Astrocyte of the spinal cord (primary cell): Measurements from ENCODE around the gene SLIT1.
A peak's percentile ranks its signal among the peaks of the same experiment; 100 is the strongest.

ENCODE experiments used
- DNase-seq: peaks from one replicate; pipeline ENCODE4 v3.0.0; 2011; ENCODE audit warnings: low read depth, low spot score
- H3K4me3 ChIP-seq: 2 replicates; pipeline ENCODE4 v1.5.1; 2011; ENCODE audit warnings: low read depth, mild to moderate bottlenecking, low read length, moderate library complexity
- in situ Hi-C: cut with HindIII; loops from 2 replicates; pipeline ENCODE4 v1.10.0; 2017; ENCODE audit warnings: low sequenced_read_pairs
- TF ChIP-seq, protein P1 (sequence below): IDR thresholded peaks from 2 replicates; pipeline ENCODE4 v1.5.1; 2012; ENCODE audit warnings: low read depth, mild to moderate bottlenecking, low read length, inconsistent platforms

SLIT1 gene

DNA sequence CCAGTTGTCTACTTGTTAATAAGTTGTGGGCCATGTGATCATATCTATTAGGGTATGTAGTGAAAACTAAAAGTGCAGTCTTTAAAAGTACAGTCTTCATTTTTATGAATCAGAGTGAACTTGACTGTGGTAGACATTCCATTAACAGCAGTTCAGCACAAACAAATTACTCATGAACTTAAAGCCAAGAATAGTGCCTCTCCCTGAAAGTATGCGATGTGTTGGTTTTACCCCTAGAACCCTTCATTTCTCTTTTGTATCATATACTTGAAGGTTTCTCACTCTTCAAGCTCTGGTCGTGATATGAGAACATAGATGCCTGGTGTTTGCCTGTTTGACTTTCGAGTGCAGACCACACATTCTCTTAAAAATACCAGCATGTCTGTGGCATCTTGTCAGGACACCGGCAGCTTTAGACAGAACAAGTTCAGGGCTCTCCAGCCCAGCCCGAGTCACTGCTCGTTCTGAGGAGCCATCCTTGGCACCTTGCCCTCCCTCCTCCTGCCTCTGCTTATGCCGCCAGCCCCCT, 194.4 kb downstream of the SLIT1 start:
- TF ChIP-seq, protein P1, sequence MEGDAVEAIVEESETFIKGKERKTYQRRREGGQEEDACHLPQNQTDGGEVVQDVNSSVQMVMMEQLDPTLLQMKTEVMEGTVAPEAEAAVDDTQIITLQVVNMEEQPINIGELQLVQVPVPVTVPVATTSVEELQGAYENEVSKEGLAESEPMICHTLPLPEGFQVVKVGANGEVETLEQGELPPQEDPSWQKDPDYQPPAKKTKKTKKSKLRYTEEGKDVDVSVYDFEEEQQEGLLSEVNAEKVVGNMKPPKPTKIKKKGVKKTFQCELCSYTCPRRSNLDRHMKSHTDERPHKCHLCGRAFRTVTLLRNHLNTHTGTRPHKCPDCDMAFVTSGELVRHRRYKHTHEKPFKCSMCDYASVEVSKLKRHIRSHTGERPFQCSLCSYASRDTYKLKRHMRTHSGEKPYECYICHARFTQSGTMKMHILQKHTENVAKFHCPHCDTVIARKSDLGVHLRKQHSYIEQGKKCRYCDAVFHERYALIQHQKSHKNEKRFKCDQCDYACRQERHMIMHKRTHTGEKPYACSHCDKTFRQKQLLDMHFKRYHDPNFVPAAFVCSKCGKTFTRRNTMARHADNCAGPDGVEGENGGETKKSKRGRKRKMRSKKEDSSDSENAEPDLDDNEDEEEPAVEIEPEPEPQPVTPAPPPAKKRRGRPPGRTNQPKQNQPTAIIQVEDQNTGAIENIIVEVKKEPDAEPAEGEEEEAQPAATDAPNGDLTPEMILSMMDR: no peak
- no peak overlapping the region for H3K4me3 ChIP-seq
- in situ Hi-C loops: no loop called here
- peak; percentile 85 for DNase-seq

DNA sequence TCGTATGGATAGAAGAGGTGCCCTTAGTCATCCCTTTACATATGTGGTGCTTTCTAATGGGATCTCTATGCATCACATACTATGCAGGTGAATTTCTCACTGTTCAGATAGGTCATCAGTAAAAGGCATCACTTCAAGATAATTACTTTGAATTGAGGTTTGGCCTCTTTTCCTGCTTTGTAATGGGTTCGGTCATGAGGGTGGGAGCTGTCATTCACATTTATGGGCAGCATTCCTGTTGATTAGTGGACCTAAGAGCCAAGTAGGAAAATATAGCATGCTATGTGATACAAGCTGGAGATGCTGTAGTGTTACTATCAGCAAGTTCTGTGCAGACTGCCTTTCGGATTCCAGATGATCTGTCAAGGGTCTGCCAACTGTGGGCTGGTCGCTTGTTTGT, 197.3 kb downstream of the SLIT1 start:
- no peak overlapping the region for H3K4me3 ChIP-seq
- no peak for DNase-seq
- in situ Hi-C loops: no loop called here
- TF ChIP-seq, protein P1: no peak

DNA sequence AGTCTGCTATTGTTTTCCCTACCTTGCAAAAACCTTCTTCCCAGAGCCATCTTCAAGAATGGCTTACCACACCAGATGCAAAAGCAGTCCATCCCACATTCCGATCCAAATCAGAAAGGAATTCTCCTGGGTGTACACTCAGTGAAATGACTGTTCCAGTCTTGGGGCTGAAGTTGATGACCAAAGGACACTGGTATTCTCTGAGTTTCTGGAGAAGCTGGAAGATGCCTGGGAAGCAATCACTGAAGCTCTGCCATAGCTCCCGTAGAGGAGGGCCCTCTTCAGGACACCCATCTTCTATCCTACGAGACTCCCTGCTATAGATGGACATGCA, 197.9 kb downstream of the SLIT1 start:
- no peak for DNase-seq
- in situ Hi-C loops: no loop called here
- TF ChIP-seq, protein P1: no peak
- no peak overlapping the region for H3K4me3 ChIP-seq

DNA sequence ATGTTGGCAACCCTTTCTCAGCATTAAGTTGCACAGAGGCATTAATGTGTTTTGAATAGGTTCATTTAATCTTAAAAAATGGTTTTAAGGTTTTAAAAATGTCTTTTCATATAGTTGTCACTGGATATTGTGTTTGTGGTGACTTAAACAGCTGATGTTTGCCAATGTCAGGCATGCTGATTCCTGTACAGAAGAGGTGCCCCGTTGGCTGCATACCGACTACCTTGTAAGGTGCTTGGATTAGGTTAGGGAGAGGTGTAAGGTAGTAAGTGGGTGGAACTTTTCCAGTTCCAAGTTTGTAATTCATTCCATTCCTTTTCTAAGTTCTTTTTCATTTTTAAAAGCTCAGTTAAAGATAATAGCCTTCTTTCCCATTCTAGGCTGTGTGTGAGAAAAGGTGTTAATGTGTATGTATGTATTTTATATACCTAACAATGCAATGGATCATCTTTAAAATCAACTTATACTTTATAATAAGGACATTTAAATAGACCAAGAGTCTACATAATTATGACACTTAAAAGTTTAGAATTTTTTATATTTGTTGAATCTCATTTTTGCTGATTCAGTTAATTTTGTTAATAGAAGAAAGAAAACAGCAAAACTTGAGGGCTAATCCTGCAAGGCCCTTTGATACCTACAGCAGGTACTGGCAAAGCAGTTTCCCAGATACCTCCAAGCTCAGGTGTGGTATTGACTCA, 198.5 kb downstream of the SLIT1 start:
- H3K4me3 ChIP-seq: no peak overlapping the region
- DNase-seq: no peak
- in situ Hi-C loops: no loop called here
- TF ChIP-seq, protein P1: no peak

DNA sequence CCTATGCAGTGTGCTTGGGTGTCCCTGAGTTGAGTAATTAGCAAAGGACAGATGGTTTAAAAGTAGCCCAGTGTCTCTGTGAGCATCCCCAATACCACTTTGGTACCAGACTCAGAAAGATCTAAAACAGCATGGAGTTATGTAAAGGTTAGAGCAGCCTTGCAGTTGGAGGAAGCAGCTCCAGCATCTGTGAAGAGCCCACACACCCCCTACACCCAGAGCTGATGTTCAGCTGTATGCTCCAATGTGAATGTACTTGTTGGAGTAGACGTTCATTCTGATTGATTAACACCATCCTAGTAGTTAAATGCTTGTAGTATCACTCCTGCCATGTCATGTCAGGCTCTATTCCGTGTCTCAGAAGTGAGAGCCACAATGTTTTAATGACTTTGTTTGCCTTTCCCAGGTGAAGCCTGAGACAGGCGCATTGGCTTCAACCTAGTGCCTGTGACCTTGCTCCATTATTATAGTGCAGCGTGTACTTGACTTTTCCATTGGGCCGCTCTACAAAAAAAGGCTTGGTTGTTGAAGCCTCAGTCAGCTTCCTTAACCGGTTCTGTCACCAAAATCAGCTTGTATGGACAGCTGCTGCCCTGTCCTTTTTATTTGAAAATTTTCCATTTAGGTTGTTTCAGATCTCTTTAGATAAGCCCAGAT, 199.4 kb downstream of the SLIT1 start:
- in situ Hi-C loops: no loop called here
- no peak for DNase-seq
- TF ChIP-seq, protein P1: no peak
- no peak overlapping the region for H3K4me3 ChIP-seq

DNA sequence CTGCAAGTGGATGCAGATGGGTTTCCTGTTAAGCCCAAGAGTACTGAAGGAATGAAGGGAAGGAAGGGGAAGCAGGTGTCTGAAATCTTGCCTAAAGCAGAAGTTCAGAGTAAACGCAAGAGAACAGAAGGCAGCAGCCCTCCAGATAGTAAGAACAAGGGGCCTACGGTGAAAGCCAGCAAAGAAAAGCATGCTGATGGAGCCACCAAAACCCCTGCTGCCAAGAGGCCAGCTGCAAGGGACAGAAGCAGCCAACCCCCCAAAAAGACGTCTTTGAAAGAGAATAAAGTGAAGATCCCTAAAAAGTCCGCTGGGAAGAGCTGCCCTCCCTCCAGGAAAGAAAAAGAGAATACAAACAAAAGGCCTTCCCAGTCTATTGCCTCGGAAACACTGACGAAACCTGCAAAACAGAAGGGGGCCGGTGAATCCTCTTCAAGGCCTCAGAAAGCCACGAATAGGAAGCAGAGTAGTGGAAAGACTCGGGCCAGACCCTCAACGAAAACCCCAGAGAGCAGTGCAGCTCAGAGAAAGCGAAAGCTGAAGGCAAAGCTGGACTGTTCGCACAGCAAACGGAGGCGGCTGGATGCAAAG, 201.1 kb downstream of the SLIT1 start:
- DNase-seq: peak; percentile 50
- TF ChIP-seq, protein P1: no peak
- in situ Hi-C loops: no loop called here
- no peak overlapping the region for H3K4me3 ChIP-seq
